HG03460 (cell line): Measurements from ENCODE around the gene FRZB.

ENCODE experiments used
- ATAC-seq: cut with Tn5 transposase; IDR thresholded peaks from one replicate; pipeline ENCODE4 v1.9.1; 2021; ENCODE audit not compliant: unreplicated experiment

The FRZB gene

GRCh38 chr2:182845794-182846417, 20.5 kb downstream of the FRZB start:
- ATAC-seq: no peak

GRCh38 chr2:182836451-182836850, 30.0 kb downstream of the FRZB start:
- ATAC-seq: no peak

- no peak for ATAC-seq
Observed at GRCh38 chr2:182834293-182834692, 32.1 kb downstream of the FRZB start.

GRCh38 chr2:182833084-182833854, 33.2 kb downstream of the FRZB start:
- ATAC-seq: no peak

- ATAC-seq: no peak
Observed at GRCh38 chr2:182831921-182832320, 34.5 kb downstream of the FRZB start.

- ATAC-seq: no peak
Observed at GRCh38 chr2:182831101-182831500, 35.3 kb downstream of the FRZB start.

- no peak for ATAC-seq
Observed at GRCh38 chr2:182827182-182827879, 39.1 kb downstream of the FRZB start.

GRCh38 chr2:182826496-182826895, 39.9 kb downstream of the FRZB start:
- ATAC-seq: no peak

- no peak for ATAC-seq
Observed at GRCh38 chr2:182826064-182826463, 40.4 kb downstream of the FRZB start.

GRCh38 chr2:182824767-182825158, 41.7 kb downstream of the FRZB start:
- ATAC-seq: no peak

GRCh38 chr2:182824056-182824766, 42.2 kb downstream of the FRZB start:
- ATAC-seq: no peak

GRCh38 chr2:182822733-182823132, 43.7 kb downstream of the FRZB start:
- ATAC-seq: no peak

- no peak for ATAC-seq
Observed at GRCh38 chr2:182821182-182821581, 45.3 kb downstream of the FRZB start.

- no peak for ATAC-seq
Observed at GRCh38 chr2:182819412-182819811, 47.0 kb downstream of the FRZB start.

- no peak for ATAC-seq
Observed at GRCh38 chr2:182818925-182819324, 47.5 kb downstream of the FRZB start.

GRCh38 chr2:182818501-182818900, 47.9 kb downstream of the FRZB start:
- no peak for ATAC-seq

- ATAC-seq: no peak
Observed at GRCh38 chr2:182817558-182817957, 48.9 kb downstream of the FRZB start.

GRCh38 chr2:182816866-182817265, 49.6 kb downstream of the FRZB start:
- ATAC-seq: no peak

GRCh38 chr2:182814804-182815203, 51.6 kb downstream of the FRZB start:
- no peak for ATAC-seq

- no peak for ATAC-seq
Observed at GRCh38 chr2:182814380-182814779, 52.1 kb downstream of the FRZB start.

GRCh38 chr2:182810087-182810486, 56.4 kb downstream of the FRZB start:
- no peak for ATAC-seq
